Cardiac septum (tissue), 1 donor: ENCODE measurements around the gene MYOZ1. TPM values are rescaled to one million over a fixed set of nuclear protein-coding genes. Genes with fewer than 3 reads are reported as not detected.
A peak's percentile ranks its signal among the peaks of the same experiment; 100 is the strongest.
"Not testable (repeated sequence)": the region's sequence is repeated elsewhere in the genome, so short reads cannot be mapped to it uniquely, and the experiment has no call there.

Experiments used
- DNase-seq: peaks from one replicate; pipeline ENCODE4 v3.0.0-alpha.2; 2020; ENCODE audit warnings: low spot score
- intact Hi-C: fragments of 100-400 bp; cut with DNase I; formaldehyde crosslinking; loops from one replicate; pipeline ENCODE4 v1.14.0; 2022
- long read RNA-seq: library from polyadenylated mRNA; unstranded; transcript quantifications from one replicate; pipeline ENCODE4 v2.0.0, GENCODE V29; 2021
- total RNA-seq: library from RNA; stranded (reverse); fragmentation: NEBNext Ultra II Directional; extraction: Animal tissue kit (Norgen Biotek cat#: 25700); gene quantifications from one replicate; pipeline ENCODE4 v1.2.1, GENCODE V29; 2021
- donor health status: DM: no; HTN: no; CAD: no.

MYOZ1 gene, protein sequence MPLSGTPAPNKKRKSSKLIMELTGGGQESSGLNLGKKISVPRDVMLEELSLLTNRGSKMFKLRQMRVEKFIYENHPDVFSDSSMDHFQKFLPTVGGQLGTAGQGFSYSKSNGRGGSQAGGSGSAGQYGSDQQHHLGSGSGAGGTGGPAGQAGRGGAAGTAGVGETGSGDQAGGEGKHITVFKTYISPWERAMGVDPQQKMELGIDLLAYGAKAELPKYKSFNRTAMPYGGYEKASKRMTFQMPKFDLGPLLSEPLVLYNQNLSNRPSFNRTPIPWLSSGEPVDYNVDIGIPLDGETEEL
- 8.7 TPM for total RNA-seq
- long read RNA-seq, partial matches to known transcripts = 0 of 4 reads
- long read RNA-seq, other reads (novel, unspliced or antisense) = 0 of 4 reads

DNA sequence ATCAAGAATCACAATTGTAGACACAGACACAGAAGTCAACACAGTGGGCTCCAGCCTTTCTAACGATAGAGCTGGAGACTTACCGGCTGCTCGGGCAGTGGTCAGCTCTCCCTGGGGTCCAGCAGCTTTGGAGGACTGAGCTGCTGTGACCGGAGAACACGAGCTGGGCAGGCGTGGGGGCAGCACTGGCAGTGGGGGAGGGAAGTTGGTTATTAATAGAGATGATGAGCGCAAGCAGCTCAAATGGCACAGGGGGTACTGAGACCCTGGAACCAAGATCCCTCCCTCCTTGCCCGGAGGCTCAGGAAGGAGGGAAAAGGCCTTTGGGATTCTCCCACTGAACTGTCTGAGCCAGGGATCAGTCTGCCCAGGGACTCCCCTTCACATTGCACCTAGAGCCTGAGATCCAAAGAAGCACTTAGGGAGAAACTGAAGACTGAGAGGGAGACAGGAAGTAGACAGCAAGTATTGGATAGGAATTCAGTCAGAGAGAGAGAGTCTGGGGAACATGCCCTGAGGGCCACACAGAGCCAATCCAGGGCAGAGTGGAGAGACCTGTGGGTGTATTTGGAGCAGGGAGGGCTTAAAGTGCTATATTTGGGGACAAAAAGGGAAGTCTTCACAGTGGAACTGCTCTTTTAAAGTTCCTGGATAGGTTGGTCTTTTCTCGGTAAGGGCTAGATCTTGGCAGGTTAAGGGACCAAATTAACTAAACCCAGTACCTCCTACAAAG is at the start of gene MYOZ1:
TSS of gene MYOZ1 (minus strand) at position 147 of the 733 bp plus-strand sequence. CDS start 1,457 bp downstream, outside the sequence.
- DNase-seq = no peak
- intact Hi-C loops = no loop called here

DNA sequence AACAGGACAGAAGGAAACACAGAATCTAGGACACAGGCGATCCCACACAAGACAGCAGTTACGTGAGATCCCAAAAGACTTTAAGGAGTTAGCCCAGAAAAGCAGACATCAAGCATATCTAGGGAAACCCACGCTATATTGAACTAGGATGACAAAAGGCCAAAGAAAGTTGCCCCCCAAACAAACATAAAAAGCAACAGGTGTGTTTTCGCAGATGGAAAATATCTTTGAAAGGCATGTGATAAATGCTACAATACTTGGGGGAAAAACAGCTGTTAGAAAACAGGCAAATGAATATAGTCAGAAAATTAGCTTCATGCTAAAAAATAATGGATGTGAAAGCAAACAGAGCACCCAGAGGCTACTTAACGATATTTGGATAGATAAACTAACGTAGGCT is 49.5 kb upstream of the MYOZ1 start:
- intact Hi-C loops, DNase-seq: not testable (repeated sequence)

DNA sequence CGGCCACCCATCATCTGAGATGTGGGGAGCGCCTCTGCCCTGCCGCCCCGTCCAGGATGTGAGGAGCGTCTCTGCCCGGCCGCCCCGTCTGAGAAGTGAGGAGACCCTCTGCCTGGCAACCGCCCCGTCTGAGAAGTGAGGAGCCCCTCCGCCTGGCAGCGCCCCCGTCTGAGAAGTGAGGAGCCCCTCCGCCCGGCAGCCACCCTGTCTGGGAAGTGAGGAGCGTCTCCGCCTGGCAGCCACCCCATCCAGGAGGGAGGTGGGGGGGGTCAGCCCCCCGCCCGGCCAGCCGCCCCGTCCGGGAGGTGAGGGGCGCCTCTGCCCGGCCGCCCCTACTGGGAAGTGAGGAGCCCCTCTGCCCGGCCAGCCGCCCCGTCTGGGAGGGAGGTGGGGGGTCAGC is 48.3 kb upstream of the MYOZ1 start:
- intact Hi-C loops, DNase-seq: not testable (repeated sequence)

DNA sequence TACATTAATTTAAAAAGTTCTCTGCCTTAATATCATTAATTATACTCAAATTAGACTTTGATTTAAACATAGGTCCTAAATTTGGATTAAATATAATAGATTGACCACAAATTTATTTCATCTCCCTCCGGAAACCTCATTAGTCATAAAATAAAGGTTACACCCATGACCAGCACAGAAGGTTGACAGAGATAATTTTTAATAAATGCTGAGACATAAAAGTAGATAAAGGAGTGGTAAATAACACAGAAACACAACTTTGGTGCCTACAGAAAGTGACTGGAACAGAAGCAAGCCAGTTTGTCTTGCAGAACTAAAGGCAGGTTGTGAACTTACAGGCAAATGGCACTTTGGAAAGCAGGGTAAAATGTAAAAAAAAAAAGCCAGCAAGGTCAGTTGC is 46.4 kb upstream of the MYOZ1 start:
- intact Hi-C loops, DNase-seq: not testable (repeated sequence)

DNA sequence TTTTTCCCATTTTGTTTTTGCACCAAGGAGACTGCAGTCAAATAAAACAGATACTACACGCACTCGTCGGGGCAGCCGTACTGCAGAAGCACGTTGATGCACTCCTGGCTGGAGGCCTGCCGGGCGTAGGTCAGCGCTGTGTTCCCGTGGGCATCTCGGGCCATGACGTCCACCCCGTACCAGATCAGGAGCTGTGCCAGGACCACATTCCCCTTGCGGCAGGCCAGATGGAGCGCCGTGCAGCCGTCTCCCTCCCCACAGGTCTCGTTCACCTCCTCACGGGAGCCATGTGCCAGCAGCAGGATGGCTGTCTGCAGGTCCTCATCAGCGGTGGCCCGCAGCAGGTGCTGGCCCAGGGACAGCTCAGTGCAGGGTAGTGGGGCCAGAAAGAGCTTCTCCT is 33.3 kb upstream of the MYOZ1 start:
- intact Hi-C loops, DNase-seq: not testable (repeated sequence)

DNA sequence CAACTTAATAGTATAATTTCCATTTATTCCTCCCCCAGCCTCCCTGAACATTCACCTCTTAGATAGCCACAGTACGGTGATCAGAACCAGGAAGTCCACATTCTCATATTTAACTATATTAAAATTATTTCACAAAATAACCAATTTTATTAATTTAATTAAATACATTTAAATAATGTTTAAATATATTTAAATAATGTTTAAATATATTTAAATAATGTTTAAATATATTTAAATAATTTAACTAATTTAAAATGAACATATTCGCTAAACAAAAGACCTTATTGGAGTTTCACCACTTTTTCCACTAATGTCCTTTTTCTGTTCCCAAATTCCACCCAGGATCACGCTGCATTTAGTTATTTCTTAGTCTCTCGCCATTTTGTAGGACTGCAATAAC is 27.1 kb upstream of the MYOZ1 start:
- DNase-seq, intact Hi-C loops: not testable (repeated sequence)

DNA sequence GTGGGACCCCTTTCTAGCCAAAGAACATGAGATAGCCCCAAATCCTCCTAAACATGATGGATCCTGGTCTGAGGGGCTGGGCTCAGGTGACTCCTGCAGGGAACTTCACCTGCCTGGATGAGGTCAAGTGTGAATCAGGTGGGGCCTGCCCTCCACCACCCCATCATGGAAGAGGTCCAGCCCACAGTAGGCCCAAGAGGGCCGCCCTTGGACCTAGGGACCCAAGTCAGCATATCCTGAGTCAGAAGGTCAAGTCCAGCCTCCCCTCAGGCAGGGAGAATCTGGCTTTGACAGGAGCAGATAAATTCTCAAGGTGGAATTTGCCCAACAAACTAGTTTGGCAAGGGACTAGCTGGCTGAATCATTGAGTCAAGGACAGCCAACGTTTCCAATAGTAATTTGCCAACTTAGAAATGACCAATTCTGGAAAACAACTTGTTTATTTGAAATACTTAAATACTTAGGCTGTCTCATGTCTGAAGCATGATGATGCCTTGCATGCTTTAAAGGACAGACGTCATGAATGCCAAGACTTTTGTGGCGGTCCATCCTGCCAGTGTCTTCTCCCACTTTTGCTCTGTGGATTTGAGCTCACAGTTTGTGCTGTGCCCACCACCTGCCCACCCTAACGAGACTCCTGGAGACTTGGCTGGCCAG is 25.0 kb upstream of the MYOZ1 start:
- DNase-seq, intact Hi-C loops: not testable (repeated sequence)

DNA sequence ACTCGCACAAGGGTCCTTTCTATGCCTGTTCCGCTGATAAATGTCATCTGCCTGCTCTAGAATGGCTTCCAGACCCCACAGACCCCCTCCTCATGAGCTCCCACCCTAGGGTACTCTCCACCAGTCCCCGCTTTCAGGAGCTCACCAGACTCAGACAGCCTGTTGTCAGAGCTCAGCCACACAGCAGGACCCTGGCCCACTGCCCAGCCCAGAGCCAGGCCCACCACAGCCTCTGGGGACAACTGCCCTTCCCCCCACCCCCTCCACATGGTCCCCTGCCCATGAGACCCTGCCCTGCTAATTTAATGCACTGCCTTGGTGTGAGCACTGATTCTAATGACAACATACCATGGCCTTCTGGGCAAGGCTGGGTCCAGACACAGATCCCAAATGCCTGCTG is 24.3 kb upstream of the MYOZ1 start:
- intact Hi-C loops, DNase-seq: not testable (repeated sequence)

DNA sequence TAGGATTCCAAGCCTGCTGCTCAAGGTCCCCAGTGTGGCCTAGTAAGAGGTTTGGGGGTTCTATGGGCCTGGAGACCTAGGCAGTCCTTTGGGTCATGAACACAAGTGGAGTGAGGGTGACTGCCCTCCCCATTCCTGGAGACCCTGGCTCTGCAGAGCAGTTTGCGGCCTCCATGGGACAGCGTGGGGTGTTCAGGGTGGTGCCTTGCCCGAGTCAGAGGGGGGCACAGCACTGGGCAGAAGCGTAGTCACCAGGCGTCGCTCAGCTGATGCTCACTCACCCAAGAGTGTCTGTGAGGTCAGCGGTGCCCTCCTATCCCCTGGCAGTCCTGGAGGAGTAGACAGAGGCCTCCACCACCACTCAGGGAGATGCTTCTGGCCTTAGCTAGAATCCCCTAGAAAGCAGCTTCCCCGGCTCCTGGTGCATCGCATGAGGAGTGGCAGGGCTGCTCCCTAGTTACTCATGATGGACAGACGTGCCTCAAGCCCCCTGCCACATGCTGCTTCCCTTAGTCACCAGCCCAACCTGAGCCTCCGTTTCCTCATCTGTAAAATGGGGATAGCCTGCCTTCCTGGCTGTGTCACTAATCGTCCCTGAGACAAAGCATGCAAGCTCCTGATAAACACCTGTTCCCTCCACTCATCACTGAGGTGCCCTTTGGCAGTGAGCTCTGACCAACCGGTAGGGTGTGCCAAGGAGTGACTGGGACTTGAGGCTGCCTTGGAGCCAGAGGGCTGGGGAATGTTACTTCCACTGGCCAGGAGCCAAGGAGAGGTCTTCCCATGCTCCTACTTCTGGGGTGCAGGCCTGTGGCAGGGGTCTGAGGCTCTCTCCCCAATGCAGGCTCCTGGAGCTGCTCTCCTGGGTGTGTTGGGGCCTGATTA is 23.1 kb upstream of the MYOZ1 start:
- intact Hi-C loops, DNase-seq: not testable (repeated sequence)

DNA sequence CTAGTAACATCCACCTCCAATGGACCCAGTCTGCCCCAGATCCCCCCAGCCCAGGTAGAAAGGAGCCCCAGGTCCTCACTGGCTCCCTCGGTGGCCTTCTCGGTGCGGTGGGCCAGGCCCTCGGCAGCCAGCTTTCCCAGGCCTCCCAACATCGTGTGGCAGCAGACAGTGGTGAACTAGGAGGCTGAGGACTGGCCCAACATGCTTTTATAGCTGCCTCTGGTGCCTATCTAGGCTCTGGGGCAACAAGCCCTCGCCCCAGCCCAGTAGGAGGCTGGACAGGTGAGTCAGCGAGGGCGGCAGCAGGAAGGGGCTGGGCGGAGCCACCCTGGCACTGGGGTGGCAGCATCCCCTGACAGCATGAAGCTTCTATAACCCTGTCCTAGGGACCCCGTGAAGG is 22.3 kb upstream of the MYOZ1 start:
- intact Hi-C loops, DNase-seq: not testable (repeated sequence)

DNA sequence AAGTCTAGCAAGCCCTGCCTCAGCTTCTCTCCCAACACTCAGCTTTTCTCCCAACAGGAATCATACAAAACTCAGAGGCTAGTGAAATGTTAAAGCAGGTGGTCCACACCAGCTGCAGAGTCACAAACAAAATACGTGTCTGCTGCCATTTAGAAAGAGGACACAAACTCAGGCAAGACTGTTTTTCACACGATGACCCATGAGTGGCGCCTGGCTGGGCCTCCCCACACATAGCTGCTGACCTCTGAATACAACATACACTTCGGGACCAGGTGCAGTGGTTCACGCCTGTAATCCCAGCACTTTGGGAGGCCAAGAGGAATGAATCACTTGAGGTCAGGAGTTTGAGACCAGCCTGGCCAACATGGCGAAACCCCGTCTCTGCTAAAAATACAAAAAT is 21.4 kb upstream of the MYOZ1 start:
- intact Hi-C loops, DNase-seq: not testable (repeated sequence)

DNA sequence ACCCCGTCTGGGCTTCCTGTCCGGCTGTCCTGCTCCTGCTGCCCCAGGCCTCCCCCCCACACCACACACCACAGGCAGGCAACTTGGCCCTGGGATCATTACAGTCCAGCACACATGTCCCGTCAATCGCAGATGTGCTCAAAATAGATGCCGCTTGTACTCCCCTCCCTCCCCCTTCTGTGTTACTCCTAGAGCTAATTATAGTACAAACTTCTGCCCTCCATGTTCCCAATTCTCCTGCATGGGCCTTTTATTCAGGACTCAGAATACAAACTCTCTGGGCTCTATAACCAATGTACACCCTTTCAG is 14.7 kb upstream of the MYOZ1 start, which contains the start of gene SYNPO2L:
TSS of gene SYNPO2L (minus strand) at position 40 of the 309 bp plus-strand sequence. CDS start 107 bp downstream, outside the sequence.
- intact Hi-C loops = no loop called here
- DNase-seq = peak; percentile 83

DNA sequence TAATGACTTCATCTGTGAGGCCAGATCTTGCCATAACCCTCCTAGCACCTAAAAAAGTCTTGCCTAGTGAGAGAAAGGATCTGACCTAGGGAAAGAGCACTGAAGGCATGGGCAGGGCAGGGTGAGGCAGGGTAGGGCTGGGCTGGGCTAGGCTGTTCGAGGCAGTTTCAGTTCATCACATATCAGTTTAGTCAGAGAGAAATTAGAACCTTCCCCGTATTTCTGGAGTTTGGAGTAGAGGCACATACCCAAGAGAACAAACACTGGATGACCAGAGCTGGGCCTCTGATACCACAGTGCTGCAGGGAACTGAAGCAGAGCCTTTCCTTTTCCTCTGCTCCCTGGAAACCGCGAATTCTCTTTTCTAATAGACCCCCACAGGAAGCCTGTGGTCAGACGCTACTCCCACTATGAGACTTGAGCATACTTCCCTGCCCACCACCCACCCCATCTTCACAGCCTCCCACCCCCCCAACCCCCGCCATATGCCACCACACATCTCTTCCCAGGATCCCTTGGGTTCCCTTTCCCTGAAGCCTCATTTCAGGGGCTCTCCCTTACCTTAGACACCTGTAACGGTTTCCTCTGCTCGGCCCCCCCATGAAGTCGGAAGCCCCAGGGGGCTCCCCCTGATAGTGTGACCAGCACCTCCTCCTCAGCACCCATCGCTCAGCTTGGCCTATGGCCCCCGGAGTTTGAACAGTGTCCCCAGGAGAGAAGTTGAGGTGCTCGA is 14.1 kb upstream of the MYOZ1 start:
- no peak for DNase-seq
- intact Hi-C loops = no loop called here

DNA sequence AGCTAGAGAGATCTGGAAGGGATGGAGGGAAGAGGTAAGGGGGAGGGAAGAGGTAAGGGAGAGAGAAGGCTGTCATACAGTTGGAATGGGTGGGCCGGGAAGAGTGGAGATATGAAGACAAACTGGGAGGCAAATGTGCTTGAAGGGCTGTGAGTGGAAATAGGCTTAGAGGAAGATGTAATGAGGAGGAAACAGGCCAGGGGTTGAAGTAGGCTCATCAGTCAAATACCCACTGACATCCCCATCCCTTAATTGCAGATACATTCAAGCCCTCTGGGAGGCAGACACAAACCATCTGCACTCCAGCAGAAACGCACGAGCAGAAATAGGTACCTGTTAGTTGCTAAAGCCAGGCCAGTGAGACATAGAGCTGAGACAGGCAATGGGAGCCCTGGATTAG is 12.4 kb upstream of the MYOZ1 start:
- DNase-seq = no peak
- intact Hi-C loops = loop anchor here (5.0 kb wide), 2 partner anchors 76 to 119 kb away; a partner anchor contains a TSS

DNA sequence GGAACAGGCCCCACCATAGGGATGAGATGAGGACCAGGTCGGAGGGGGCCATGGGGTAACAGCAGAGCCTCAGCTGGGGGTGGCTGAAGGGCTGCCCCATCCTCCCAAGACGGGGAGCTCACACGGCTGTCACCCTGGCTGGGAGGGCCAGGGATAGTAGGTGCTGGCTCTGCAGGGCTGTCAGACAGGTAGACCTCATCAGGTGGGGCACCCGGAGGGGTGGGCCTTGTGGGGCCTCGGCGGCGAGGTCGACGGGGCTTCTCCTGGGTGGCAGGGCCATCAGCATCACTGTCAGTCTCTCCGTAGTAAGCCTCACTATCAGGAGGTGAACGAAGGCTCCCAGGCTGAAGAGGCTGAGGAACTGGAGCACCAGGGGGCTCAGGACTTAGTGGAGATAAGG is 11.9 kb upstream of the MYOZ1 start:
- intact Hi-C loops = loop anchor here (5.0 kb wide), 2 partner anchors 76 to 119 kb away; a partner anchor contains a TSS
- no peak for DNase-seq

DNA sequence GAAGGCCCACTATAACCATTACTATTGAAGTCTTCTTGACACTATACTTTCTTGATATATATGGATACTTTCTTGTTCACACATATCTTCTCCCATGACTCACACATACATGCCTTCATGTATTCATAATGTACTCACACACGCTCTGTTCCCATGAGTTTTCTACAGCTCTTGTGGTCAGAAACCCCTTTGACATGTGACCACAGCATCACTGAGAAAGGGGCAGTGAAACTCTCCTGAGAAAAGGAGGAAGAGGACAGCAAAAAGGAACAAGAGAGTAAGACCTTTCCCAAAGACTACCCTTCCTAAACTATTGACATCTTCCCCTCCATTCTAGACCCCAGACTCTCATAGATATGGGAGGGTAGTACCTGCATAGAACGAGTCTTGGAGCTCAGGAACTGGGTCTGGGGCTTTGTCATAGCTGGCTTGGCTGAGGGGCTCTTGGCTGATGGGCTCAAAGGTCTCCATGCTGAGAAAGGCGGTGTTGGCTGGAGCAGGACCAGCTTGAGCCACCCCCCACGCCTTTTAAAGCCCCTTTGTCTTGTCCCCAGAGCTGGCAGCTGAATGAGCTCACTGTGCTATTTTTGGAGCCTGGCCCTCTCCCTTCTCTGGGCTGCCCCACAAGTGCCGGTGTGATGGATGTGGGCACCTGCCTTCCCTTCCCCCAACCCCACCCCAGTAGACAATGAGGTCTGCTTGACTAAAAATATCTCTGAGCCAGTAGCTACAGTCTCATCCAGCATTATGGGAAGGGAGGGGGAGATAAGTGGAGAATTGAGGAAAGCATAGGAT is 9.5 kb upstream of the MYOZ1 start:
- intact Hi-C loops = loop anchor here (5.0 kb wide), 2 partner anchors 73 to 122 kb away; a partner anchor contains a TSS
- peak; percentile 89 for DNase-seq

DNA sequence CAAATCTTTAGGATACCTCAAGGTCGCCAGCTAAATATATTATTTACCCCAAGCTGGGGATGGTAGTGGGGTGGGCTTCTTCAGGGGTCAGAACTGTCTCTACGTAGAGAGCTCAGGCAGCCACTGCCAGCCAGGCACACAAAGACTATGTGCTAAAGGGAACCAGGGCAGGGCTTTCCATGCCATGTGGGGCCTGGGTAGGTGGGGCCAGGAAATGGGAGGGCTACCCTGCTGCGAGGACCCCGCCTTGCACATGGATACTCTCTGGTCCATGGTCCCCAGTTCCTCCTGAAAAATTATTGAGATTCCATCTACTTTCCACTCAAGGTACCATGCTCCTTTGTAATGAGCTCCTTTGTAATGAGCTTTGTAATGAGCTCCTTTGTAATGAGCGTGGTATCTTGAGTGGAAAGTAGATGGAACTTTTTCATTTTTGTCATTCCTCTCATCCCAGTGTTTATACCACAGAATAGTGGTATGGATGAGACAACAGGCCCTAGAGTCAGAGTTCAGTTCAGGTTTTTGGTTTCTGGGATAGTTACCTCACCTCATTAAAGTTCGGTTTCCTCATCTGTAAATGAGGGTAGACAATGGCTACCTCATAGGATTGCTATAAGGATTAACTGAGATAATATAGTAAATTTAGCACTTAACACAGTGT is 8.7 kb upstream of the MYOZ1 start:
- no peak for DNase-seq
- intact Hi-C loops = loop anchor here (5.0 kb wide), 3 partner anchors 73 to 122 kb away; a partner anchor contains a TSS
